GM12892 (cell line): ENCODE results near the gene CNTNAP2.

ENCODE experiments used
- DNase-seq: peaks from one replicate; pipeline ENCODE4 v3.0.0; 2011; ENCODE audit not compliant: insufficient read length
- FAIRE-seq: peaks from 2 replicates; lab custom pipeline; 2011; peaks lifted over from hg19 to GRCh38; lab: Jason Lieb, UNC
- POLR2A ChIP-seq: IDR thresholded peaks from 2 replicates; pipeline ENCODE4 v1.6.1; 2011; ENCODE audit warnings: low read depth, low read length, control low read depth
- POLR2AphosphoS5 ChIP-seq: IDR thresholded peaks from 2 replicates; pipeline ENCODE4 v1.6.1; 2011; ENCODE audit warnings: low read depth, low read length, control low read depth
- TAF1 ChIP-seq: IDR thresholded peaks from 2 replicates; pipeline ENCODE4 v1.6.1; 2011; ENCODE audit warnings: low read depth, mild to moderate bottlenecking, control low read depth, low read length, borderline replicate concordance

Gene CNTNAP2

GRCh38 chr7:147968046-147968610, 1851.5 kb downstream of the CNTNAP2 start:
- no peak for FAIRE-seq
- TF ChIP-seq POLR2AphosphoS5 (no peak), TAF1 (no peak), POLR2A (no peak)
- DNase-seq: no peak

- DNase-seq (no peak), FAIRE-seq (no peak)
- TF ChIP-seq TAF1 (no peak), POLR2AphosphoS5 (no peak), POLR2A (no peak)
Observed at GRCh38 chr7:147971606-147972110, 1855.1 kb downstream of the CNTNAP2 start.

- DNase-seq (no peak), FAIRE-seq (no peak)
- TF ChIP-seq POLR2A: no peak
- TF ChIP-seq TAF1: no peak
- TF ChIP-seq POLR2AphosphoS5: no peak
Observed at GRCh38 chr7:147978201-147978600, 1861.6 kb downstream of the CNTNAP2 start.

- no peak for DNase-seq
- FAIRE-seq: no peak
- TF ChIP-seq POLR2A: no peak
- no peak for TF ChIP-seq POLR2AphosphoS5
- no peak for TF ChIP-seq TAF1
Observed at GRCh38 chr7:147978651-147979050, 1862.0 kb downstream of the CNTNAP2 start.

- TF ChIP-seq POLR2AphosphoS5 (no peak), POLR2A (no peak), TAF1 (no peak)
- no peak for DNase-seq
- FAIRE-seq: no peak
Observed at GRCh38 chr7:147980826-147981813, 1864.5 kb downstream of the CNTNAP2 start.

- FAIRE-seq (no peak), DNase-seq (no peak)
- no peak for TF ChIP-seq TAF1
- no peak for TF ChIP-seq POLR2A
- no peak for TF ChIP-seq POLR2AphosphoS5
Observed at GRCh38 chr7:147982307-147982706, 1865.7 kb downstream of the CNTNAP2 start.

- no peak for FAIRE-seq
- no peak for DNase-seq
- TF ChIP-seq POLR2A: no peak
- no peak for TF ChIP-seq TAF1
- no peak for TF ChIP-seq POLR2AphosphoS5
Observed at GRCh38 chr7:147984265-147984664, 1867.7 kb downstream of the CNTNAP2 start.

- no peak for TF ChIP-seq TAF1
- TF ChIP-seq POLR2A: no peak
- TF ChIP-seq POLR2AphosphoS5: no peak
- FAIRE-seq: no peak
Observed at GRCh38 chr7:147990079-147990478, 1873.5 kb downstream of the CNTNAP2 start.

GRCh38 chr7:147990942-147991341, 1874.3 kb downstream of the CNTNAP2 start:
- DNase-seq (no peak), FAIRE-seq (no peak)
- no peak for TF ChIP-seq POLR2AphosphoS5
- no peak for TF ChIP-seq POLR2A
- no peak for TF ChIP-seq TAF1

More at GRCh38 chr7:147990079-147990478, 1873.5 kb downstream of the CNTNAP2 start:
- DNase-seq: no peak

GRCh38 chr7:147992698-147993097, 1876.1 kb downstream of the CNTNAP2 start:
- TF ChIP-seq POLR2A (no peak), TAF1 (no peak), POLR2AphosphoS5 (no peak)
- DNase-seq: no peak
- FAIRE-seq: no peak

GRCh38 chr7:147997636-147998035, 1881.0 kb downstream of the CNTNAP2 start:
- no peak for TF ChIP-seq POLR2AphosphoS5
- no peak for TF ChIP-seq TAF1
- TF ChIP-seq POLR2A: no peak
- FAIRE-seq (no peak), DNase-seq (no peak)

GRCh38 chr7:147999962-148000361, 1883.4 kb downstream of the CNTNAP2 start:
- FAIRE-seq: no peak
- TF ChIP-seq POLR2AphosphoS5: no peak
- no peak for TF ChIP-seq POLR2A
- TF ChIP-seq TAF1: no peak
- DNase-seq: no peak
